Measurements from ENCODE around the gene RTL10. TPM values are rescaled to one million over a fixed set of nuclear protein-coding genes. Genes with fewer than 3 reads are reported as not detected.

RTL10 gene
- total and polyA plus RNA-seq, 2 donors from 2014 or later: 8.8 to 16.7 TPM

- Histone ChIP-seq H3K36me3 (ENCODE audit: control insufficient read depth in 2 of 3, insufficient read depth in 3 of 3, low read length in 3 of 3) (no peaks in the 10 kb centered on the region), H3K4me1 (ENCODE audit: control insufficient read depth in 2 of 3, insufficient read depth in 2 of 3, low read depth in 1 of 3, low read length in 3 of 3) (peaks cover 0 to 5% (median 0%) of the 10 kb centered on the region in 3 donors), H3K9ac (ENCODE audit: low read length in 3 of 3) (no peak overlapping the region), H3K27ac (ENCODE audit: low read depth in 2 of 2, low read length in 2 of 2) (no peak overlapping the region), H3K9me3 (ENCODE audit: control insufficient read depth in 2 of 3, insufficient read depth in 1 of 3, low read length in 3 of 3) (no peaks in the 10 kb centered on the region), H3K27me3 (ENCODE audit: control insufficient read depth, insufficient read depth, low read length) (no peaks in the 10 kb centered on the region), H3K4me3 (ENCODE audit: low read length in 3 of 3) (no peak overlapping the region)
- no peak for TF ChIP-seq CTCF (IDR thresholded peaks at IDR 0.05; ENCODE audit: borderline replicate concordance, extremely low read depth, insufficient read depth)
- DNase-seq: peak in 1 of 5 donors; percentile 67
- intact Hi-C loops (cut with DNase I): no loop called here
- no peak for FAIRE-seq
These were observed 32.1 kb upstream of the RTL10 start for GRCh38 chr22:19886605-19887255.

GRCh38 chr22:19885841-19886592, 31.3 kb upstream of the RTL10 start:
- DNase-seq: peak in 1 of 5 donors; percentile 69
- H3K9ac ChIP-seq (ENCODE audit: low read length in 3 of 3): no peak overlapping the region

GRCh38 chr22:19884954-19885751, 30.5 kb upstream of the RTL10 start:
- H3K27ac ChIP-seq (ENCODE audit: low read depth in 2 of 2, low read length in 2 of 2): no peak overlapping the region
- H3K36me3 ChIP-seq (ENCODE audit: control insufficient read depth in 2 of 3, insufficient read depth in 3 of 3, low read length in 3 of 3): no peaks in the 10 kb centered on the region
- H3K4me1 ChIP-seq (ENCODE audit: control insufficient read depth in 2 of 3, insufficient read depth in 2 of 3, low read depth in 1 of 3, low read length in 3 of 3): peaks cover 0 to 8% (median 4%) of the 10 kb centered on the region in 3 donors
- TF ChIP-seq CTCF (IDR thresholded peaks at IDR 0.05; ENCODE audit: borderline replicate concordance, extremely low read depth, insufficient read depth): no peak
- no peak overlapping the region for H3K4me3 ChIP-seq (ENCODE audit: low read length in 3 of 3)
- no peak for FAIRE-seq
- no peak overlapping the region for H3K9ac ChIP-seq (ENCODE audit: low read length in 3 of 3)
- intact Hi-C loops (cut with DNase I): no loop called here
- no peaks in the 10 kb centered on the region for H3K27me3 ChIP-seq (ENCODE audit: control insufficient read depth, insufficient read depth, low read length)
- DNase-seq: peak in 3 of 5 donors; percentile 6 to 54 (median 28)
- no peaks in the 10 kb centered on the region for H3K9me3 ChIP-seq (ENCODE audit: control insufficient read depth in 2 of 3, insufficient read depth in 1 of 3, low read length in 3 of 3)

More at GRCh38 chr22:19885841-19886592, 31.3 kb upstream of the RTL10 start:
- Histone ChIP-seq H3K36me3 (ENCODE audit: control insufficient read depth in 2 of 3, insufficient read depth in 3 of 3, low read length in 3 of 3) (no peaks in the 10 kb centered on the region), H3K4me3 (ENCODE audit: low read length in 3 of 3) (no peak overlapping the region), H3K4me1 (ENCODE audit: control insufficient read depth in 2 of 3, insufficient read depth in 2 of 3, low read depth in 1 of 3, low read length in 3 of 3) (peaks cover 0 to 5% (median under 1%) of the 10 kb centered on the region in 3 donors), H3K27ac (ENCODE audit: low read depth in 2 of 2, low read length in 2 of 2) (no peak overlapping the region), H3K27me3 (ENCODE audit: control insufficient read depth, insufficient read depth, low read length) (no peaks in the 10 kb centered on the region), H3K9me3 (ENCODE audit: control insufficient read depth in 2 of 3, insufficient read depth in 1 of 3, low read length in 3 of 3) (no peaks in the 10 kb centered on the region)
- no peak for TF ChIP-seq CTCF (IDR thresholded peaks at IDR 0.05; ENCODE audit: borderline replicate concordance, extremely low read depth, insufficient read depth)
- intact Hi-C loops (cut with DNase I): no loop called here
- no peak for FAIRE-seq
